Endodermal cell (in vitro differentiated cells): ENCODE data around the gene KCNT2. TPM values are rescaled to one million over a fixed set of nuclear protein-coding genes. Genes with fewer than 3 reads are reported as not detected.

Experiments used
- DNase-seq: peaks from one replicate; pipeline ENCODE4 v3.0.0-alpha.2; 2017
- H3K27ac ChIP-seq: 2 replicates; pipeline ENCODE4 v1.5.1; 2013; ENCODE audit warnings: mild to moderate bottlenecking, low read depth, low read length, moderate library complexity
- H3K27me3 ChIP-seq: 2 replicates; pipeline ENCODE4 v1.6.1; 2013; ENCODE audit warnings: mild to moderate bottlenecking, low read length, moderate library complexity; ENCODE audit not compliant: insufficient read depth, control insufficient read depth, poor library complexity, severe bottlenecking
- H3K36me3 ChIP-seq: 2 replicates; pipeline ENCODE4 v1.7.0; 2013; ENCODE audit warnings: mild to moderate bottlenecking, low read length, moderate library complexity; ENCODE audit not compliant: control insufficient read depth, insufficient read depth
- H3K4me1 ChIP-seq: one replicate; pipeline ENCODE4 v1.7.0; 2013; ENCODE audit warnings: low read length; ENCODE audit not compliant: control insufficient read depth, insufficient read depth
- H3K4me3 ChIP-seq: 2 replicates; pipeline ENCODE4 v1.5.1; 2013; ENCODE audit warnings: mild to moderate bottlenecking, low read length, moderate library complexity
- H3K9ac ChIP-seq: 2 replicates; pipeline ENCODE4 v1.6.1; 2013; ENCODE audit warnings: mild to moderate bottlenecking, low read length, moderate library complexity; ENCODE audit not compliant: poor library complexity, severe bottlenecking; ENCODE audit errors: extremely low read depth
- H3K9me3 ChIP-seq: 2 replicates; pipeline ENCODE4 v1.6.1; 2013; ENCODE audit warnings: mild to moderate bottlenecking, low read length, moderate library complexity; ENCODE audit not compliant: control insufficient read depth
- H3K27ac Mint-ChIP-seq: 2 replicates; pipeline ENCODE4 v1.8.0; 2020; ENCODE audit warnings: mixed read lengths
- H3K27me3 Mint-ChIP-seq: 2 replicates; pipeline ENCODE4 v1.8.0; 2021; ENCODE audit warnings: mild to moderate bottlenecking, mixed read lengths; ENCODE audit not compliant: insufficient read depth
- H3K36me3 Mint-ChIP-seq: 2 replicates; pipeline ENCODE4 v1.8.0; 2020; ENCODE audit warnings: low read depth, mixed read lengths
- H3K4me1 Mint-ChIP-seq: 2 replicates; pipeline ENCODE4 v1.8.0; 2020; ENCODE audit warnings: mixed read lengths
- H3K4me3 Mint-ChIP-seq: 2 replicates; pipeline ENCODE4 v1.8.0; 2020; ENCODE audit warnings: mild to moderate bottlenecking, moderate library complexity, mixed read lengths
- H3K9me3 Mint-ChIP-seq: 2 replicates; pipeline ENCODE4 v1.8.0; 2020; ENCODE audit warnings: mild to moderate bottlenecking, mixed read lengths
- whole genome bisulfite sequencing, 2 experiments: methylation state at CpG; one replicate each; pipeline versions ENCODE4 v1.1.5 to v1.1.7; 2013; ENCODE audit warnings: missing lambda C conversion rate in 2 of 2, mixed read lengths in 1 of 2; ENCODE audit not compliant: insufficient coverage in 1 of 2, insufficient read length in 1 of 2; 5-methylcytosine and 5-hydroxymethylcytosine counted together
- total RNA-seq, 2 donors: library from RNA; stranded (reverse); fragmentation: NEBNext Ultra II Directional in 1 of 2; extraction: Animal tissue kit (Norgen Biotek cat#: 25700) in 1 of 2; gene quantifications; 2 replicates in 1 of 2; 3 replicates in 1 of 2; pipeline ENCODE4 v1.2.1, GENCODE V29; 2021
- TF ChIP-seq, protein P1 (sequence below): fragments of 200-600 bp; sonication (generic); conservative IDR thresholded peaks from 2 replicates; pipeline ENCODE4 v1.5.0; 2021; ENCODE audit warnings: antibody characterized with exemption, mild to moderate bottlenecking

Gene KCNT2
- total RNA-seq, 2 donors from 2014 or later = 9.1 to 12.1 TPM

DNA sequence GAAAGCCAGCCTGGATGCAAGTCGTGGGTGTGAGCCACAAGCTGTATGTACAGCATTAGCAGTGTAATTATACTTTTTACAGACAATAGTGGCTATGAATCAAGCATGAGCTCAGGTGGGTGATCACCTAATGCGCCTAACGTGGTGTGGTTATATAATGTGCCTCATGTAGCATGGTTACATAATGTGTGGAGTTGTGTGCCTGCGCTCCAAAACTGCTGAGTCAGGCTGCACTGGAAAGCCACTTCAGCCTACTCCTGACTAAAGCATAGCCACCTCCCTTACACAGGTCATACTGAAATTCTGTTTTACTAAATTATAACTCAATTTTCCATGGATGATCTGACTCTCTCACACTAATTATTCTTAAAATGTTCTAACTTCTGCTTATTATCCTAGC lies 69.8 kb downstream of the KCNT2 start:
- peaks cover 43% of the 10 kb centered on the region for H3K9me3 Mint-ChIP-seq
- no peak overlapping the region for H3K27ac Mint-ChIP-seq
- TF ChIP-seq, protein P1, sequence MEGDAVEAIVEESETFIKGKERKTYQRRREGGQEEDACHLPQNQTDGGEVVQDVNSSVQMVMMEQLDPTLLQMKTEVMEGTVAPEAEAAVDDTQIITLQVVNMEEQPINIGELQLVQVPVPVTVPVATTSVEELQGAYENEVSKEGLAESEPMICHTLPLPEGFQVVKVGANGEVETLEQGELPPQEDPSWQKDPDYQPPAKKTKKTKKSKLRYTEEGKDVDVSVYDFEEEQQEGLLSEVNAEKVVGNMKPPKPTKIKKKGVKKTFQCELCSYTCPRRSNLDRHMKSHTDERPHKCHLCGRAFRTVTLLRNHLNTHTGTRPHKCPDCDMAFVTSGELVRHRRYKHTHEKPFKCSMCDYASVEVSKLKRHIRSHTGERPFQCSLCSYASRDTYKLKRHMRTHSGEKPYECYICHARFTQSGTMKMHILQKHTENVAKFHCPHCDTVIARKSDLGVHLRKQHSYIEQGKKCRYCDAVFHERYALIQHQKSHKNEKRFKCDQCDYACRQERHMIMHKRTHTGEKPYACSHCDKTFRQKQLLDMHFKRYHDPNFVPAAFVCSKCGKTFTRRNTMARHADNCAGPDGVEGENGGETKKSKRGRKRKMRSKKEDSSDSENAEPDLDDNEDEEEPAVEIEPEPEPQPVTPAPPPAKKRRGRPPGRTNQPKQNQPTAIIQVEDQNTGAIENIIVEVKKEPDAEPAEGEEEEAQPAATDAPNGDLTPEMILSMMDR = no peak
- Histone ChIP-seq H3K4me1 (no peaks in the 10 kb centered on the region), H3K27me3 (no peaks in the 10 kb centered on the region), H3K9me3 (peaks cover 43% of the 10 kb centered on the region), H3K9ac (no peak overlapping the region), H3K4me3 (no peak overlapping the region), H3K36me3 (no peaks in the 10 kb centered on the region), H3K27ac (no peak overlapping the region)
- peaks cover 31% of the 10 kb centered on the region for H3K36me3 Mint-ChIP-seq
- no peaks in the 10 kb centered on the region for H3K4me1 Mint-ChIP-seq
- 89 to 98% methylated on average over 3 to 4 of the region's 4 CpGs for WGBS, 2 experiments
- no peak for DNase-seq
- no peak overlapping the region for H3K4me3 Mint-ChIP-seq
- H3K27me3 Mint-ChIP-seq = no peaks in the 10 kb centered on the region

DNA sequence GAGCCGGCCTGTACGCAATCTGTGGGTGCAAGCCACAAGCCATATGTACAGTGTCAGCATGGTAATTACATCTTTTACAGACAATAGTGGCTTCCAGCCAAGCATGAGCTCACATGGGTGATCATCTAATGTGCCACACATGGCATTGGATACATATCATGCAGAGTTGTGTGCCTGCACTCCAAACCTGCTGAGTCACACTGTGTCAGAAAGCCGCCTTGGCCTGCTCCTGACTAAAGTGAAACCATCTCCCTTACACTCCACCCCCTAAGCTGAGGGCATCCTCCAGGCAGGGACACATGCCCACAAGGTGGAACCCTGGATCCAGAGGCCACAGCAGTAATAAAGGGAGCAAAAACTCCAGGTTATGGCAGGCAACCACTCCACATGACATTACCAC lies 72.5 kb downstream of the KCNT2 start:
- TF ChIP-seq, protein P1 = no peak
- peak; percentile 55 for DNase-seq
- Mint-ChIP-seq H3K4me3 (no peak overlapping the region), H3K36me3 (peaks cover 31% of the 10 kb centered on the region), H3K27ac (no peak overlapping the region), H3K4me1 (no peaks in the 10 kb centered on the region), H3K9me3 (peaks cover 43% of the 10 kb centered on the region), H3K27me3 (no peaks in the 10 kb centered on the region)
- no peaks in the 10 kb centered on the region for H3K4me1 ChIP-seq
- H3K27ac ChIP-seq = no peak overlapping the region
- H3K36me3 ChIP-seq = no peaks in the 10 kb centered on the region
- H3K9ac ChIP-seq = no peak overlapping the region
- 60 to 62% methylated on average over 3 of the region's 3 CpGs for WGBS, 2 experiments
- no peaks in the 10 kb centered on the region for H3K27me3 ChIP-seq
- H3K9me3 ChIP-seq = peaks cover 43% of the 10 kb centered on the region
- no peak overlapping the region for H3K4me3 ChIP-seq

DNA sequence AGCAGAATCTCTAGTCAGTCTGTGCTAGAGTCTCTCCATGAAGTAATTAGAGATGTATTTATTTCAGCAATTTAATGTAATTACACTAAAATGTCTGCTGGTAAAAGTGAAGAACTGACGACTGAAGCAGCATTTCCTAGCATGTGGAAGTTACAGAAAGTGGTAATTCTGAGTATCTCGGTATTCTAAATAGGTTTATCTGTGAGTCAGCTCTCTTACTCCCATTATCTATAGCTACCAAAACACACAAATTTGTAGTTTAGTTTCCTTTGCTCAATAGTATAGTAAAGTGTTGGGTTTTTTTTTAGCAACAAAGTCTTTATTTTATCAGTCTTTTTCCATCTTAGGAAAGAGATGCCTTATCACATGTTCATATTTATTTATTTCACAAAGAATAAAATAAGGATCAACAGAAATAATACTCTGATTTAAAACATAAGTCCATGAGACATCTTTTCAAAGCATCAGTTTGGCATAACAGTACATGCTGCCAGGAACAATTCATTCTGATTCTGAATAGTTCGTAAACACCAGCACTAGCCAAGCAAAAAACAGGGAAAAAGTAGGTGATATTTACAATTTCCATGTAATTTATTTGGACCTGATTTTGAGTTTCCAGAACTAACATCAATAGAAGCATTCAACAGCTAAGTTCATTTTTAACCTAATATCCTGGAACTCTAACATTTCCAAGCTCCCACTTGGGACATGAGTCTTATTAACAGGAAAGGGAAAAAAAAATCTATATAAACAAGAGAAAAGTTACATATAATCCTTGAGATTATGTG lies 76.3 kb downstream of the KCNT2 start:
- H3K27ac Mint-ChIP-seq = no peak overlapping the region
- H3K9me3 ChIP-seq = peaks cover 24% of the 10 kb centered on the region
- peaks cover 14% of the 10 kb centered on the region for H3K36me3 Mint-ChIP-seq
- TF ChIP-seq, protein P1 = no peak
- H3K27ac ChIP-seq = no peak overlapping the region
- no peak overlapping the region for H3K9ac ChIP-seq
- H3K4me1 ChIP-seq = no peaks in the 10 kb centered on the region
- no peaks in the 10 kb centered on the region for H3K27me3 Mint-ChIP-seq
- DNase-seq = no peak
- peaks cover under 1% of the 10 kb centered on the region for H3K4me1 Mint-ChIP-seq
- H3K27me3 ChIP-seq = no peaks in the 10 kb centered on the region
- WGBS, 2 experiments = 89 to 100% methylated on average over 2 of the region's 3 CpGs
- no peak overlapping the region for H3K4me3 Mint-ChIP-seq
- H3K36me3 ChIP-seq = no peaks in the 10 kb centered on the region
- H3K4me3 ChIP-seq = no peak overlapping the region
- H3K9me3 Mint-ChIP-seq = peaks cover 22% of the 10 kb centered on the region
